GOT3 (cell line): ENCODE measurements around the gene RASSF7.

Experiments
- DNase-seq: peaks from one replicate; lab custom pipeline; 2025; ENCODE audit warnings: mixed read lengths; lab: John Stamatoyannopoulos, UW

Gene RASSF7

DNA sequence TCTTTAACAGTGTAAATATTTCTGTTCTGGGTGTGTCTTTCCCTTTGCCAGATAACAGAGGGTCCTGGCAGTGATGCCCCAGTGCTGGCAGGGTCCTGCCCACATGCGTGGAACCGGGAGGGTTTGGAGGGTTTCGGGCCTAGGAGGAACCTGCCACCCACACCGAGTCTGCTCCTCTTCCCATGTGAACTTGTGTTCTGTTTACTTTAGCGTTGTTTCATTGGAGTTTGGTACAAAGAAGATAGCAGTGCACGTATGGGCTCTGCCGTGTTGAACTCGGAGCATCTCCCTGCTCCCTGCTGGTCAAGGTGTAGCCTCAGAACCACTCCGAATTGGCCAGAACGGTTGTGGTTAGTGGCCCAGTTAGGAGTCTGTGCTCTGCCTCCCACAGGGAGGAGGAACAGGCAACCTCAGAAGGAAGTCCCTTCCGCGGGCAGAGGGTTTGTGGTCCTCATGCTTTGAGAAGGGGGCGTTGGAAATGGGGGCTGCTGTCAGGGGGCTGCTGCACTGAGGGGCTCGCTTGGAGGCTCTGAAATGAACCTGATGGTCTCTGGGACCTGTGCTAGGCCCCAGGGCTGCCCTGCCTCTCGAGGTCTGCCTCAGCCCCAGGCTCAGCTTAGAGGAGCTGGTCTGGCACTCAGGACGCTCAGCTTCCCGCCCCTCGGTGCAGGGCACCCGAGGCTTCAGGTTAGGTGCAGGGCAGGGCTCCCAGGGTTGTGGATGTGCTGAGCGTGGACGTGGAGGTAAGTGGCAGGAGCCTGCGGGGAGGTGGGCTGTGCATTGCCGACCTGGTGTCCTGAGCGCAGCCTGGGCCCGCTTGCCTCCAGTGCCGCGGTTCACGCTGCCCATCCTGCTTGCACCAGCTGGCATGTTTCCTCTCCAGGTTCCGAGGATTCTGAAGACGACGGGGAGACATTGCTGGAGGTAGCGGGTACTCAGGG lies 25.9 kb downstream of the RASSF7 start:
- no peak for DNase-seq

- no peak for DNase-seq
Observed at GRCh38 chr11:587546-587945, 26.8 kb downstream of the RASSF7 start.

DNA sequence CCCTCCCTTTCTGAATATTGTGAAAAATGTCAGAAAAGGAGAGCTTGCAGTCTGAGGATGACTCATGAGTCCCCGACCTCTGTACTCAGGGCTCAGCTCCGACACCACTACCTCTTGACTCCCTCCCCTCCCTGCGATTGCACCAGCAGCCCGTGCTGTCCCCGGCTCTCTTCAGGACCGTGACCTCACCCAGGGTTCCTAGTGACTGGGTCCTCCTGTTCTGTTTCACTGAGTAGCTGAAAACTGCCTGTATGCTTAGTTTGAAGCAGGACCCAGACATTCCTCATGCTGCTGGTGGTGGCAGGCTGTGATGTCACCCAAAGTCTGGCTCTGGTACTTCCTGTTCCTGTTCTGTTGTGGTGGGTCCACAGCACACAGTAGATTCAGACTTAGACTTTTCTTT lies 27.2 kb downstream of the RASSF7 start:
- DNase-seq = no peak

GRCh38 chr11:589798-590197 lies 29.0 kb downstream of the RASSF7 start:
- no peak for DNase-seq

- no peak for DNase-seq
Observed at GRCh38 chr11:590997-591396, 30.2 kb downstream of the RASSF7 start.

- no peak for DNase-seq
Observed at GRCh38 chr11:592501-592900, 31.7 kb downstream of the RASSF7 start.

DNA sequence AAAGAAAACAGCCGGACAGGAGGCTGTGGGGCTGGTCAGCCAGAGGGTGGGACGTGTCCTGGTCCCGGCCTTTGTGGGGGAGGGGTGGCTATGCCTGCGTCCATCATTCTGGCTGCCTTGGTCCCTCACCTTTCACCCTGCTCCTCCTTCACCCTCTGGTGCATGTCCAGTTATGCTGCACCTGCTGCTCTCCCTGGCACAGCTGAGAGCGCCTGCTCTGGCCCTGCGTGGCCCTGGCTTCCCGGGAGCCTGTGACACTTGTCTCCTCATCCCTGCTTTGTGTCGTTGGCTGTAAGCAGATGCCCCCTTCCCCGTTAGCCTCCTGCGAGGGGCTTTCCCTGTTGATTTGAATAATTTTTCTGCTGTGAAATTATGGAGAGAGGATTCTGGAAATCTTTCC lies 32.1 kb downstream of the RASSF7 start:
- DNase-seq = no peak

DNA sequence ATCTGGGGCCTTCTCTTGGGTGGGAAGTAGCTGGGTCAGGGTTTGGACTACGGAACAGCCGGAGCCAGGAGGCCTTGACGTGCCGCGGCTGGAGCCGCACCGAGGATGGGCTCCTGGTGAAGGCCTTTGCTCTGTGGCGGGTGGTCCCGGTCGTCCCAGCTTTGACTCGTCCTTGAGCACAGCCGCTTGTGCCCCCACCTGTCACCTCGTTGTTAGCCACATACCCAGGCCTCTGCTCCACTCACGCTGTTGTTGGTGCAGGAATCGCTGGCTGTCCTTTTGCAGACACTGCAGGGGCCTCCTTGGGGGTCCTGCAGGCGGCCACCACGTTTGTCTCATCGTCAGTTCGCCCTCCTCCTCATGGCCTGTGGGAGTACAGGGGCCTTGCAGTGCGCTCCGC lies 32.6 kb downstream of the RASSF7 start:
- no peak for DNase-seq

- DNase-seq = no peak
Observed at GRCh38 chr11:595400-595799, 34.6 kb downstream of the RASSF7 start.

GRCh38 chr11:596374-596773 lies 35.6 kb downstream of the RASSF7 start:
- no peak for DNase-seq

DNA sequence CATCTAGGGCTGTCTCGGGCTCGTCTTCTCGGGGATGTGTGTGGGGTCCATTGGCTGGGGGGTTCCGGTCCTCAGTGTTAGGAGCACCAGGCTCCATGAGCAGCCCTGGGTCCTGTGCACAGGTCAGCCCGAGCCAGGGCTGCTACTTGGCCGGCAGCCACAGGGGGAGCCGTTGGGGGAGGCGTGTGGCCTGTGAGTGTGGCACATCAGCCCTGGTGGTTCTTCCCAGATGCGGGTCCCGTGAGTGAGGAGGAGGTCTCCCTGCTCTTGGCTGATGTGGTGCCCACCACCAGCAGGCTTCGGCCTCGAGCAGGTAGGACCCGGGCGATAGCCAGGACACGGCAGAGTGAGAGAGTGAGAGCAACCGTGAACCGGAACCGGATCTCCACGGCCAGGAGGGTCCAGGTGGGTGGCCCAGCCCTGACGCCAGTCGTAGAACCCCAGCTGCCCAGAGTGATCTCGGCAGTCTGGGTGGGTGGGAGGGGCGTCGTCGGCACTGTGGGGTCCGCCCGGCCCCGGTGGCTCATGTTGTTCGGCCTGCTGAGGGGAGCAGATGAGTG lies 36.5 kb downstream of the RASSF7 start:
- DNase-seq = no peak

GRCh38 chr11:598005-598680 lies 37.4 kb downstream of the RASSF7 start:
- no peak for DNase-seq

DNA sequence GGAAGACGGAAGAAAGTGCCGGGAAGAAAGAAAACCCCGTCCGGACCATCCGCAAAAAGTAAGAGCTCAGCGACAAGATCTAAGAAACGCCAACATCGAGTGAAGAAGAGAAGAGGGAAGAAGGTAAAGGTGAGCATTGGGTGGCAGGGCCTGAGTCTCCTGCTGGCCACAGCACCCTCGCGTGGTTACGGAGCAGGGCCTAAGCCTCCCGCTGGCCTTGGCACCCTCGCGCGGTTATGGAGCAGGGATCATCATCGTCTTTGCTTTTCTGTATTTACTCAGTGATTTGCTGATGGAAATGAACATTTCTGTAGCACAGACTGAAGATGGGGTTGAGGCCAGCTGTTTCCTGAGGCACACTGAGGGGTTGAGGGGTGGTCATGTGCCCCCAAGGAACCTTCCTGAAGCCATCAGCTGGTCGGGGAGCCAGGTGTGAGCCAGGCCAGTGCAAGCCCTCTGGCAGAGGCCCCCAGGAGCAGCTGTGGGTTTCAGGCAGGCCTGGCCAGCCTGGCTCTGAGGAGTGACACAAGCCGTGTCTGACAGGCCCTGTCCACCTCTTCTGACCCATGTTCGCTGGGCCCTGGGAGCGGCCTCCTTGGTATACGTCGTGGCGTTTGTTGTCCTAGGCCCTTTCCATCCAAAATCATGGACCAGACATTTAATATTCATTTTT lies 40.9 kb downstream of the RASSF7 start:
- no peak for DNase-seq

DNA sequence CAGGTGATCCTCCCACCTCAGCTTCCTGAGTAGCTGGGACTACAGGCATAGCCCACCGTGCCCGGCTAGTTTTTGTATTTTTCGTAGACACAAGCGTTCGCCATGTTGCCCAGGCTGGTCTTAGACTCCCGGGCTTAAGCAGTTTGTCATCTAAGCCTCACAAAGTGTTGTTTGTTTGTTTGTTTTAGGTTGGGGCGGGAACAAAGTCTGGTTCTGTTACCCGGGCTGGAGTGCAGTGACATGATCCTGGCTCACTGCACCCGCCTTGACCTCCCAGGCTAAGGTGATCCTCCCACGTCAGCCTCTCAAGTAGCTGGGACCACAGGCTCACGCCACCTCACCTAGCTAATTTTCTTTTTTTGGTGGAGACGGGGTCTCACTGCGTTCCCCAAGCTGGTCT lies 42.4 kb downstream of the RASSF7 start:
- DNase-seq = no peak

DNA sequence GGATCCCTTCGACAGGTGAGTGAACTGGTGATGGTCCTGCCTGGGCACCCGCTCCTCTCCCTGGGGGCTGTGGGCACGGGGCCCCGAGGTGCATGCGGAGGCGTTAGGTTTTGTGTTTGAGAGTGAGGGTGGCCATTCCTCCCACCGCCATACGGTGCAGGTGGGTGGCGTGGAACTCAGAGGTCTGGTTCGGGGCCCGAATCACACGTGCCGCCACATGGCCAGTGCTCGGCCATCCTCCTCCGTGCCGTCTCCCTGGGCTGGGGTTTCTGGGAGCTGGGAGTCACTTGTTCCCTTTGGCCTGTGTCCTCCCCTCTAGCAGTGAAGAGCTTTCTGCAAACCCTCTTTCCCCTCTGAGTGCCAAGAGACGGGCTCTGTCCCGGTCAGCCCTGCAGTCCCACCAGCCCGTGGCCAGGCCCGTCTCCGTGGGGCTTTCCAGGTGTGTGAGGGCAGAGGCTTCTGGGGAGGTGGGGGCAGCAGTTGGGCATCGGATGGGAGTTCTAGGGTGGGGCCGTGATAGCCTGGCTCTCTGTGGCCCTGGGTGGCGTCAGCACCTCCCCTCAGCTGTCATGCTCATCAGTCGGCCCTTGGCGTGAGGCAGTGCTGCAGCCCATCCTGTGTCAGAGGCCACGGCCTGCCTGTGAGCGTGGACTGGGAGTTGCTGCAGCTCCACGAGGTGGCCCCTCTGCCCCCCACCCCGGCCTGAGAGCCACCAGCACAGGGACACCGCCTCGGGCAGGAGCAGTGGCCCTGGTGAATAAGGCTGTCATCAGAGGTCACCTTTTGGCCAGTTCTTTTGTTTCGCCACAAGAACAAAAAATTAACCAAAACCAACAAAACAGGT lies 44.7 kb downstream of the RASSF7 start:
- DNase-seq = no peak

- no peak for DNase-seq
Observed at GRCh38 chr11:606245-606644, 45.5 kb downstream of the RASSF7 start.

- no peak for DNase-seq
Observed at GRCh38 chr11:607020-607780, 46.4 kb downstream of the RASSF7 start.

- no peak for DNase-seq
Observed at GRCh38 chr11:607971-608659, 47.3 kb downstream of the RASSF7 start.

DNA sequence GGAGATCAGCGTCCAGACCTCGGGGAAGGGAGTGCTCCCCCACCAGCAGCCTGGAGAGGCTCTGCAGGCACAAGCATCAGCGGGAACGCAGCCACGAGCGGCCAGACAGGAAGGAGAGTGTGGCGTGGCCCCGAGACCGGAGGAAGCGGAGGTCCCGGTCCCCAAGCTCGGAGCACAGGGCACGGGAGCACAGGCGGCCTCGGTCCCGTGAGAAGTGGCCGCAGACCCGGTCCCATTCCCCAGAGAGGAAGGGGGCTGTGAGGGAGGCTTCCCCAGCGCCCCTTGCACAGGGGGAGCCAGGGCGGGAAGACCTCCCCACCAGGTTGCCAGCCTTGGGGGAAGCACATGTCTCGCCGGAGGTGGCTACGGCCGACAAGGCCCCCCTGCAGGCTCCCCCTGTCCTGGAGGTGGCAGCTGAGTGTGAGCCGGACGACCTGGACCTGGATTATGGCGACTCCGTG lies 48.1 kb downstream of the RASSF7 start:
- DNase-seq = no peak

DNA sequence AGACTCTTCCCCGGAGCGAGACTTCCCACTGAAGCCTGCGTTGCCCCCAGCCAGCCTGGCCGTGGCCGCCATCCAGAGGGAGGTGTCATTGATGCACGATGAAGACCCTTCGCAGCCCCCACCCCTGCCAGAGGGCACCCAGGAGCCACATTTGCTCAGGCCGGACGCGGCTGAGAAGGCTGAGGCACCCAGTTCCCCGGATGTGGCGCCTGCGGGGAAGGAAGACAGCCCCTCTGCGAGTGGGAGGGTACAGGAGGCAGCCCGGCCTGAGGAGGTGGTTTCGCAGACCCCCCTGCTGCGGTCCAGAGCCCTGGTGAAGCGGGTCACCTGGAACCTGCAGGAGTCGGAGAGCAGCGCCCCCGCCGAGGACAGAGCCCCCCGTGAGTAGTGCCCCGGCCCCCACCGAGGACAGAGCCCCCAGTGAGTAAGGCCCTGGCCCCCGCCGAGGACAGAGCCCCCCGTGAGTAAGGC lies 48.6 kb downstream of the RASSF7 start:
- no peak for DNase-seq
